Central memory CD8-positive, alpha-beta T cell (primary cell): ENCODE results near the gene FURIN.
"Not testable (repeated sequence)": the region's sequence is repeated elsewhere in the genome, so short reads cannot be mapped to it uniquely, and the experiment has no call there.

Source experiments
- ATAC-seq: fragments of 150-1000 bp; cut with Tn5 transposase; replicated peaks from 2 replicates; pipeline ENCODE4 v1.10.0; 2022; ENCODE audit warnings: mild to moderate bottlenecking, moderate FRiP score, moderate number of reproducible peaks; ENCODE audit not compliant: poor library complexity, severe bottlenecking; ENCODE audit errors: extremely low read depth
- DNase-seq, 2 donors: peaks; one replicate each; pipeline ENCODE4 v3.0.0; 2021; ENCODE audit warnings: low spot score in 2 of 2
- H3K27ac Mint-ChIP-seq: one replicate; pipeline ENCODE4 v1.8.0; 2022; ENCODE audit warnings: low read depth, mild to moderate bottlenecking, moderate library complexity, mixed read lengths
- H3K27me3 Mint-ChIP-seq: one replicate; pipeline ENCODE4 v1.8.0; 2022; ENCODE audit warnings: mixed read lengths
- H3K36me3 Mint-ChIP-seq: one replicate; pipeline ENCODE4 v1.8.0; 2022; ENCODE audit warnings: mild to moderate bottlenecking, moderate library complexity, mixed read lengths; ENCODE audit not compliant: insufficient read depth
- H3K4me1 Mint-ChIP-seq: one replicate; pipeline ENCODE4 v1.8.0; 2022; ENCODE audit warnings: mixed read lengths
- H3K4me3 Mint-ChIP-seq: one replicate; pipeline ENCODE4 v1.8.0; 2022; ENCODE audit warnings: mild to moderate bottlenecking, moderate library complexity, mixed read lengths
- H3K9me3 Mint-ChIP-seq: one replicate; pipeline ENCODE4 v1.8.0; 2022; ENCODE audit warnings: mixed read lengths

Gene FURIN

GRCh38 chr15:90868261-90868689, at the start of gene FURIN:
FURIN (plus strand) TSS chr15:90868588; CDS start chr15:90875741, 7,153 bp downstream.
- no peaks in the 10 kb centered on the region for H3K9me3 Mint-ChIP-seq
- H3K4me3 Mint-ChIP-seq = no peak within 1 kb of the TSS
- peaks cover 9% of the 10 kb centered on the region for H3K36me3 Mint-ChIP-seq
- DNase-seq (no peak), ATAC-seq (no peak)
- H3K4me1 Mint-ChIP-seq = peaks cover 36% of the 10 kb centered on the region
- H3K27me3 Mint-ChIP-seq = peaks cover 26% of the 10 kb centered on the region
- no peak within 1 kb of the TSS for H3K27ac Mint-ChIP-seq

GRCh38 chr15:90819390-90819789, 49.0 kb upstream of the FURIN start:
- Mint-ChIP-seq H3K27ac (no peak overlapping the region), H3K4me3 (no peak overlapping the region), H3K4me1 (no peaks in the 10 kb centered on the region), H3K36me3 (peaks cover 2% of the 10 kb centered on the region), H3K9me3 (no peaks in the 10 kb centered on the region), H3K27me3 (no peaks in the 10 kb centered on the region)
- ATAC-seq = no peak
- no peak for DNase-seq

- DNase-seq (no peak), ATAC-seq (no peak)
- H3K9me3 Mint-ChIP-seq = no peaks in the 10 kb centered on the region
- H3K4me1 Mint-ChIP-seq = no peaks in the 10 kb centered on the region
- no peak overlapping the region for H3K4me3 Mint-ChIP-seq
- H3K36me3 Mint-ChIP-seq = no peaks in the 10 kb centered on the region
- no peak overlapping the region for H3K27ac Mint-ChIP-seq
- no peaks in the 10 kb centered on the region for H3K27me3 Mint-ChIP-seq
These were observed 48.5 kb upstream of the FURIN start for GRCh38 chr15:90819850-90820249.

- no peak for ATAC-seq
- DNase-seq = no peak
- H3K27ac Mint-ChIP-seq = no peak overlapping the region
- no peaks in the 10 kb centered on the region for H3K9me3 Mint-ChIP-seq
- H3K27me3 Mint-ChIP-seq = no peaks in the 10 kb centered on the region
- no peaks in the 10 kb centered on the region for H3K36me3 Mint-ChIP-seq
- no peaks in the 10 kb centered on the region for H3K4me1 Mint-ChIP-seq
- H3K4me3 Mint-ChIP-seq = no peak overlapping the region
These were observed 47.9 kb upstream of the FURIN start for GRCh38 chr15:90820481-90820880.

- no peaks in the 10 kb centered on the region for H3K36me3 Mint-ChIP-seq
- DNase-seq (no peak), ATAC-seq (no peak)
- no peaks in the 10 kb centered on the region for H3K9me3 Mint-ChIP-seq
- no peak overlapping the region for H3K4me3 Mint-ChIP-seq
- no peaks in the 10 kb centered on the region for H3K27me3 Mint-ChIP-seq
- no peak overlapping the region for H3K27ac Mint-ChIP-seq
- no peaks in the 10 kb centered on the region for H3K4me1 Mint-ChIP-seq
These were observed 46.0 kb upstream of the FURIN start for GRCh38 chr15:90822204-90822955.

- Mint-ChIP-seq H3K36me3 (no peaks in the 10 kb centered on the region), H3K27ac (no peak overlapping the region), H3K9me3 (no peaks in the 10 kb centered on the region), H3K4me3 (no peak overlapping the region), H3K27me3 (no peaks in the 10 kb centered on the region), H3K4me1 (no peaks in the 10 kb centered on the region)
- no peak for ATAC-seq
- no peak for DNase-seq
These were observed 44.9 kb upstream of the FURIN start for GRCh38 chr15:90823455-90823974.

- H3K4me1 Mint-ChIP-seq, DNase-seq, H3K9me3 Mint-ChIP-seq, H3K27ac Mint-ChIP-seq, H3K36me3 Mint-ChIP-seq, H3K4me3 Mint-ChIP-seq, ATAC-seq: not testable (repeated sequence)
- peaks cover 11% of the 10 kb centered on the region for H3K27me3 Mint-ChIP-seq
These were observed 43.1 kb upstream of the FURIN start for GRCh38 chr15:90825115-90825899.

- not testable (repeated sequence) for H3K9me3 Mint-ChIP-seq, H3K36me3 Mint-ChIP-seq, ATAC-seq, H3K4me3 Mint-ChIP-seq, H3K4me1 Mint-ChIP-seq, H3K27ac Mint-ChIP-seq, DNase-seq
- H3K27me3 Mint-ChIP-seq = peaks cover 13% of the 10 kb centered on the region
These were observed 42.0 kb upstream of the FURIN start for GRCh38 chr15:90826206-90826885.

- Mint-ChIP-seq H3K4me3 (no peak overlapping the region), H3K36me3 (no peaks in the 10 kb centered on the region), H3K27me3 (peaks cover 13% of the 10 kb centered on the region), H3K27ac (no peak overlapping the region), H3K4me1 (peaks cover 7% of the 10 kb centered on the region), H3K9me3 (no peaks in the 10 kb centered on the region)
- DNase-seq (no peak), ATAC-seq (no peak)
These were observed 41.4 kb upstream of the FURIN start for GRCh38 chr15:90826886-90827435.

GRCh38 chr15:90828111-90828510, 40.3 kb upstream of the FURIN start:
- DNase-seq = no peak
- peaks cover 13% of the 10 kb centered on the region for H3K27me3 Mint-ChIP-seq
- peaks cover 7% of the 10 kb centered on the region for H3K4me1 Mint-ChIP-seq
- H3K4me3 Mint-ChIP-seq = no peak overlapping the region
- no peak for ATAC-seq
- H3K36me3 Mint-ChIP-seq = no peaks in the 10 kb centered on the region
- no peak overlapping the region for H3K27ac Mint-ChIP-seq
- H3K9me3 Mint-ChIP-seq = no peaks in the 10 kb centered on the region

- Mint-ChIP-seq H3K9me3 (no peaks in the 10 kb centered on the region), H3K4me3 (no peak overlapping the region), H3K27me3 (peaks cover 13% of the 10 kb centered on the region), H3K27ac (no peak overlapping the region), H3K36me3 (no peaks in the 10 kb centered on the region), H3K4me1 (peaks cover 7% of the 10 kb centered on the region)
- no peak for DNase-seq
- ATAC-seq = no peak
These were observed 39.3 kb upstream of the FURIN start for GRCh38 chr15:90829126-90829525.

GRCh38 chr15:90829942-90830440, 38.4 kb upstream of the FURIN start:
- Mint-ChIP-seq H3K9me3 (no peaks in the 10 kb centered on the region), H3K4me1 (peaks cover 7% of the 10 kb centered on the region)

More at GRCh38 chr15:90829942-90830440, 38.4 kb upstream of the FURIN start:
- peak overlapping the region; percentile 81 for H3K27ac Mint-ChIP-seq
- ATAC-seq (peak; percentile 56), DNase-seq (no peak)
- H3K4me3 Mint-ChIP-seq = peak overlapping the region; percentile 22
- peaks cover 13% of the 10 kb centered on the region for H3K27me3 Mint-ChIP-seq
- no peaks in the 10 kb centered on the region for H3K36me3 Mint-ChIP-seq
